Measurements from ENCODE around the gene MPHOSPH6.
"Not testable (repeated sequence)": the region's sequence is repeated elsewhere in the genome, so short reads cannot be mapped to it uniquely, and the experiment has no call there.

MPHOSPH6 gene

DNA sequence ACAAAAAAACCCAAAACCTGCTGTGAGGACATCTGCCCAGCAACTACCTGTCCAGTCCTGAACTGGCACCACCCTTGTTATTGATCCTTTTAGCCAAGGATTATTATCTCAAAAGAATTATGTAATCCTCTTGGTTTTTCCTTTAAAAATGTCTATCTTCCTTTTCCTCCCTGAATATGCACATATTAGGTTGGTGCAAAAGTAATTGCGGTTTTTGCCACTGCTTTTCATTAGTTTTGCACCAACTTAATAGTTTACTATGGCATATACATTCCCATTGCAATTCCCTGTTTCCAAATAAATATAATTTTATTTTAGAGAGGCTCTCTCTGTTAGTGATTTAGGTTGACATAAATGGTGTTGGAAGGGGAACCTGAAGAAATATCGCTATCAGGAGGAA lies 51.3 kb downstream of the MPHOSPH6 start:
- no peak for DNase-seq (ENCODE audit: low read depth)

GRCh38 chr16:82116535-82116934 lies 53.5 kb downstream of the MPHOSPH6 start:
- DNase-seq (ENCODE audit: low read depth) = no peak

DNA sequence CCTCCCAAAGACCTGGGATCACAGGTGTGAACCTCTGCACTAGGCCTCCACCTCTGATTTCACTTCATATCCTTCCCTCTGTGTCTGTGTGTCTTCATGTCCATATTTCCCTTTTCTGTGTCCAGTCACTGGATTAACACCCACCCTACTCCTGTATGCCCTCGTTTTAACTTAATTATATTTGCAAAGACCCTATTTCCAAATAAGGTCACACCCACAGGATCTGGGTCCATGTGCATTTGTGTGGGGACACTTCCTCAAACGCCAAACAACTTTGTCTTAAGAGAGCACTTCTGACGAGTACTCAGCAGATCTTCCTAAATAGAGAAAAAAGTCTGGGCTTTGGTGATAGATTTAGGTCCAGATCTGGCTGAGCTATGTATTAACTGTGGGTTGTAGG lies 56.3 kb downstream of the MPHOSPH6 start:
- DNase-seq (ENCODE audit: low read depth) = no peak

DNA sequence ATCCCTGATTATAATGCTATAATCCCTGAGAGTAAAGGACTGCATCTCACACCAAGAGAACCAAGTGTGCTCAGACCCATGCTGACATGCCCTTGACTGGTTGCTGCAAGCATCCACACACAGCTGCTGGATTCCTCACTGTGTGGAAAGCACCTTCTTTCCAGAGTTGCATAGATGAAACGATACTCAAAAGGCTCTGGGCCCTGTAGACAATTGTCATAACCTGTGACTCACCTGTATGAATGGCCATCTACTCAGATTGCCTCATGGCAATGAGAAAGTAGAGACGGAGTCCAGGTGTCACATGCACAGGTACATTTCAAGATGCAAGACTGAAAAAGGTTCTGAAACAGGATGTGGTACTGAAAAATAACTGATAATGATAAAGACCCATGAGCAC lies 58.1 kb downstream of the MPHOSPH6 start:
- no peak for DNase-seq (ENCODE audit: low read depth)

DNA sequence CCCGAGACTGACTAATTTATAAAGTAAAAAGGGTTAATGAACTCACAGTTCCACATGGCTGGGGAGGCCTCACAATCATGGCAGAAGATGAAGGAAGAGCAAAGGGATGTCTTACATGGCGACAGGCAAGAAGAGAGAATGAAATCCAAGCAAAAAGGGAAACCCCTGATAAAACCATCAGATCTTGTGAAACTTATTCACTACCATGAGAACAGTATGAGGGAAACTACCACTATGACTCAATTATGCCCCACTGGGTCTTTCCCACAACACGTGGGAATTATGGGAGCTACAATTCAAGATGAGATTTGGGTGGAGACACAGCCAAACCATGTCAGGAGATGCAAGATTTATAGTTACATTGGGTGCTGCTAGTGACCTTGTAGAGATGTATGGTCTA lies 60.8 kb downstream of the MPHOSPH6 start:
- DNase-seq (ENCODE audit: low read depth) = not testable (repeated sequence)

- no peak for DNase-seq (ENCODE audit: low read depth)
Measured at GRCh38 chr16:82108774-82109173, 61.2 kb downstream of the MPHOSPH6 start.

DNA sequence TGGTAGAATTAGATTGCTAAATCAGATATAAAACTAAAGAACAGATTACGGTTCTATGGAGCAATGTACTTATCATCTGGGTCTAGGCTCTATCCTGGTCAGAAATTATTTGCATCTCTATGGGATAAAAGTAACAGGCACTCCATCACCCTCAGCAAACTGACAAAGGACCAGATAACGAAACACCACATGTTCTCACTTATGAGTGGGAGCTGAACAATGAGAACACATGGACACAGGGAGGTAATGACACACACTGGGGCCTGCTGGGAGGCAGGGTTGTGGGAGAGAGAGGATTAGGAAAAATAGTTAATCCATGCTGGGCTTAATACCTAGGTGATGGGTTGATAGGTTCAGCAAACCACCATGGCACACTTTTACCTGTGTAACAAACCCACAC lies 61.9 kb downstream of the MPHOSPH6 start:
- no peak for DNase-seq (ENCODE audit: low read depth)

GRCh38 chr16:82105107-82105506 lies 64.9 kb downstream of the MPHOSPH6 start:
- DNase-seq (ENCODE audit: low read depth) = no peak

Data from activated T-cell treated with anti-CD3 and anti-CD28 coated beads for 48 hours (primary cell).